HG02759 (cell line): ENCODE results near the gene TM7SF2.
"Not testable (repeated sequence)": the region's sequence is repeated elsewhere in the genome, so short reads cannot be mapped to it uniquely, and the experiment has no call there.

Experiments
- ATAC-seq: cut with Tn5 transposase; IDR thresholded peaks from one replicate; pipeline ENCODE4 v1.9.1; 2021; ENCODE audit warnings: mild to moderate bottlenecking, moderate library complexity; ENCODE audit not compliant: unreplicated experiment

TM7SF2 gene

DNA sequence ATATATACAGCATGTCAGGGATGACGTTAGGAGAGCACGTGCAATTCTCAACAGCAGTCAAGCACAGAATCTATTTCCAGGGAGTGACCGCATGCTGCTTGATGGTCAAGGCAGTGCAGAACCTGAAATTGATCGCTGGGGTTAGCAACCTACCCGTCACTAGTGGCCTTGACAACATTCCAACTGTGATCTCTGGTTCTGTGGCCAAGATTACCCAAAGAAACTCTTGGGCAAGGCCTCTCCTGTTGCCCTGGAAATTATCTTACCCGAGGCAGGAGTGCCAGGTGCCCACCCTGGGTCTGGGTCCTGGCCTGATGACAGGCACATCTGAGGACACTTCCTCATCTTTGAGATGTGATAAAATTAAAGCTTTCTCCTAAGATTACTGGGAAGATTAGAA, 2.2 kb downstream of the TM7SF2 start:
- ATAC-seq: no peak

DNA sequence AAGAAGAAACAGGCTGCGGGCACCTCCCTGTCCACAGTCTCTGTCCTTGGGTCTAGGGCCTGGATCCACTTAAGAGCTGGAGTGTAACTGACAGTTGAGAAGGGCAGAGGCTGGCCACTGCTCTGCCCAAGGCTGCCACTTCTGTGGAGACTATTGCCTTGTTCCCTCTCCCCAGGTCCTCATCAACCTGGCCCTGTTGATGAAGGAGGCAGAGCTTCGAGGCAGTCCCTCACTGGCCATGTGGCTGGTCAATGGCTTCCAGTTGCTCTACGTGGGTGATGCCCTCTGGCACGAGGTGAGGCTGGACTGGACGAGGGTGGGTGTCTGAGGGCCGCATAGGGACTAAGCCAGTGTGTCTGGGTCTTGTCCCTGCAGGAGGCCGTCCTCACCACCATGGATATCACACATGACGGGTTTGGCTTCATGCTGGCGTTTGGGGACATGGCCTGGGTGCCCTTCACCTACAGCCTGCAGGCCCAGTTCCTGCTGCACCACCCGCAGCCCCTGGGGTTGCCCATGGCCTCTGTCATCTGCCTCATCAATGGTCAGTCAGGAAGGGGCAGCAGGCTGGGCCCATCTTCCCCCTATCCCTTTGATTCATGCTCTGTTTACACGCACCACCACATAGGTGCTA, 3.0 kb downstream of the TM7SF2 start:
- ATAC-seq: no peak

DNA sequence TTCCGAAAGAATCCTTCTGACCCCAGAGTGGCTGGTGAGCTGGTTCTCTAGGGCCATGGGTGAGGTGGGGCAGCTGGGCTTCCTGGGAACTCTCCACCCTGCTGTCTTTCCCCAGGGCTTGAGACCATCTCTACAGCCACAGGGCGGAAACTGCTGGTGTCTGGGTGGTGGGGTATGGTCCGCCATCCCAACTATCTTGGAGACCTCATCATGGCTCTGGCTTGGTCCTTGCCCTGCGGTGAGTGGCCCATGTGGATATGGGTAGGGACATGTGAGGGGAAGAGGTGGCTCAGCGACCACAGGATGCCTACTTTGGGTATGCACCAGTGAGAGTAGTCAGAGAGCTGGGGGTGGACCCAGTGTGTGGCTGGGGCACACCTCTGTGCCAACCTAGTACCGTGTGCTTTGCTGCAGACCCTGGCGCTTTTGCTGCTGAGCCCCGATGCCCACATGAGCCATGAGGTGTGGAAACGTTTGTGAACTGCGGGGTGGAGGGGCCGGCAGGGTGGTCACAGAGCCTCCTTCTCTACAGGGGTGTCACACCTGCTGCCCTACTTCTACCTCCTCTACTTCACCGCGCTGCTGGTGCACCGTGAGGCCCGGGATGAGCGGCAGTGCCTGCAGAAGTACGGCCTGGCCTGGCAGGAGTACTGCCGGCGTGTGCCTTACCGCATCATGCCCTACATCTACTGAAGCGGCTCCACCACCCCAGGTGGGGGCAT, 3.9 kb downstream of the TM7SF2 start:
- no peak for ATAC-seq

DNA sequence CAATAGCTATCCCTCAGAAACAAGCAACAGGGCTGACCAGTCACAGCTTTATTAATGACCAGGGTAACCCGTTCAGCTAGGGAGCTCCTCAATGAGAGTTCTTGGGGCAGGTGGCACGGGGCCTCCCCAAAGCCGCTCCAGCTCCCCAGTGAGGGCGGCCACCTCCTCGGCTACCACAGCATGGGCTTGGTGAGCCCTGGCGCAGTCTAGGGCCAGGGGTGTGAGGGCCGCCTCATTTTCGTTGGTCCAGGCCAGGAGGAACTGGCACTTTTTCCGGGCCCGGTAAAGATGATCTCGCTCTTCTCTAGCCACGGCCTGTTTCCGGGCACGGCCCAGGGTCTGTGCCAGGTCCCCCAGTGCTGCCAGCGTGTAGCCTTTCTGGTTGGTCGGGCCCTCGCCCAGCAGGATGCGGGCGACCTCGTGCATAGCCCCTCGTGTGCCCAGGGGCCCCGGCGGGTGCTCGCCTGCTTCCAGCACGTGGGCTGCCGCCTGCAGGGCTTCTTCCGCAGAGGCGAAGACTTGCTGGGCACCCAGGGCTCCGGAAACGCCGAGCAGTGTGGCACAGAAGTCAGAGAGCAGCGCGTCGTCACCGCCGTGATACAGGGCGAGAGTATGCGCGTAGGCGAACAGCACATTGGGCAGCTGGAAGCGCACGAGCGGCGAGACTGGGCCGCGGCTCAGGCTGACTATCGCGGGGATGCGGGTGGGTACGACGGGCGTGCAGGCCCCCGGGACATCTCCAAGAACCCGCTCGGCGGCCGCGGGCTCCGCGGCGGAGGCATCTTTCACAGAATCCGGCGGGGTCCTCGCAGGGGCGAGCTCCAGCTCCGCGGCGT, 4.9 kb downstream of the TM7SF2 start:
- ATAC-seq: no peak

DNA sequence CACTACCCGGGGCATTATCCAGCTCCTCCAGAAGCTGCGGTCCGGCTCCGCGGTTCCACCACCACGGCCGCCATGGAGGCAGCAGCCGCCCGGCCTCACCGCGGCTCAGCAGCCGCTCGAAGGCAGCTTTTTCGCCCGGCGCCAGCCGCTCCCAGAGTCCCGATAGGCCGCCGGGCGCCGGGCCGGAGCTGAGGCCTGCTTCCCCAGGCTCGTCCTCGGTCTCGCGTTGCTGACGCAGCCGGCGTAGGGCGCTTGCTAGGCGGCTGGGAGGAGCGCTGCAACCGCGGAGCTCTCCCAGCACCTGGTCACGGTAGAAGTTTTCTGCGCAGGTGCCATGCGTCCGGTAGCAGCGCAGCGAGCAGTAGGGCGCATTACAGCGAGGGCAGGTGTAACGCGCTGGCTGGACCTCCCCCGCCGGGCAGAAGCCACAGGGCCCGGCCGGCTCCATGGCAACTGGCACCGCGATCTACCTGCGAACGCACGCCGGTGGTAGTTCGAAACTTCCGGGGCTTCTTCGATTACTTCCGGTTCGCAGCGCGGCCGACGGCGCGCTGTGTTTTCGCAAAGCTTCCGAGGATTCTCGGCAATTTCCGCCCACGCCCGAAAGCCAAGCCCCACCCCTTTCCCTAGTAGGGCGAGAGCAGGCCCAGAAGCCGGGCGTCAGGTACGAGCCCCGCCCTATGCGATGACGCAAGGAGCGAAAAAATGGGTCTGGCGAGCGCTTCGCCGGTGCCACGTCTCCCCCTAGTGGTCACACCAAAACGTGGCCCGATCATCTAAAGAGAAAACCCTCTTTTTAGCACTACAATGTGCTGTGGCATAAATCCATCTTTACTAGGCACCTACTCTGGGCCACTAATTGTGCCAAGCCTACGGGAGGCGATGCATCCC, 5.8 kb downstream of the TM7SF2 start, which contains the start of gene ZNHIT2:
Gene ZNHIT2, minus strand, starts transcription at position 496 of the 891 bp plus-strand sequence. Its CDS starts 48 bp downstream, at position 448.
- ATAC-seq: peak; percentile 71

DNA sequence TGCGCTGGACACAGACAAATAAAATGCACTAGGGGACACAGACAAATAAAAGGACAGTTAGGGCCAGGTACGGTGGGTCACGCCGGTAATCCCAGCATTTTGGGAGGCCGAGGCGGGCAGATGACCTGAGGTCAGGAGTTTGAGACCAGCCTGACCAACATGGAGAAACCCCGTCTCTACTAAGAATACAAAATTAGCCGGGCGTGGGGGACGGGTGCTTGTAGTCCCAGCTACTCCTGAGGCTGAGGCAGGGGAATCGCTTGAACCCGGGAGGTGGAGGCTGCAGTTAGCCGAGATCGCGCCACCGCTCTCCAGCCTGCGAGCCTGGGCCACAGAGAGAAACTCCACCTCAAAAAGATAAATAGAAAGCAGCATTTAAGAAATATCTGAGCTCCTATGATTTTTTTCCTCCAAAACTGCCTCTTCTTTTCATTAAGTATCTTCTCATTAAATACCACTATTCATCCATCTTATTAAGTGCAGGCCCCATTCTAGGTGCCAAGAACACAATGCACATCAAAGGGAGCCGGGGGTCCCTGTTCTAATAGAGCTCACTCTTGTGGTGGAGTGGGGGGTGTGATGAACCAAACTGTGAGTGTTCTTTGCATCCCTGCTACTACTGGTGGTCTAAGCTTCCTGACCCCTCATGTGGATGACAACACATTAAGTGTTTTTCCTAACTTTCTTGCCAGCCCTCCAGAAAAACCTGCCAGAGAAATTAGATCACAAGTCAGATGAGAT, 6.6 kb downstream of the TM7SF2 start:
- ATAC-seq: no peak

DNA sequence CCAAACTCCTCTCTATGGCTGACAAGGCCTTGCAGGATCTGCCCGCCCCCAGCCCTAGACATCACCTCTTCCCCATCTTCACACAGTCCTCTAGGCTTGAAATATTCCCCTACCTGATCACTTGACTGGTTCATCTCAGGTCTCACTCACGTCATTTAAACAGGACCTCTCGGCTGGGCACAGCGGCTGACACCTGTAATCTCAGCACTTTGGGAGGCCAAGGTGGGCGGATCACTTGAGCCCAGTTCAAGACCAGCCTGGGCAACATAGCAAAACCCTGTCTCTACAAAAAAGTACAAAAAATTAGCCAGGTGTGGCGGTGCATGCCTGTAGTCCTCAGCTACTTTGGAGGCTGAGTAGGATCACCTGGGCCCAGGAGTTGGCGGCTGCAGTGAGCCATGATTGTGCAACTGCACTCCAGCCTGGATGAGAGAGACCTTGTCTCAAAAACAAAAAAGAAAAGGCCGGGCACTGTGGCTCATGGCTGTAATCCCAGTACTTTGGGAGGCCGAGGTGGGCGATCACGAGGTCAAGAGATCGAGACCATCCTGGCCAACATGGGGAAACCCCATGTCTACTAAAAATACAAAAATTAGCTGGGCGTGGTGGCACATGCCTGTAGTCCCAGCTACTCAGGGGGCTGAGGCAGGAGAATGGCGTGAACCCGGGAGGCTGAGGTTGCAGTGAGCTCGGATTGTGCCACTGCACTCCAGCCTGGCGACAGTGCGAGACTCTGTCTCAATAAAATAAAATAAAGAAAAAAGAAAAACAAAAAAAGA, 7.4 kb downstream of the TM7SF2 start:
- ATAC-seq: not testable (repeated sequence)

DNA sequence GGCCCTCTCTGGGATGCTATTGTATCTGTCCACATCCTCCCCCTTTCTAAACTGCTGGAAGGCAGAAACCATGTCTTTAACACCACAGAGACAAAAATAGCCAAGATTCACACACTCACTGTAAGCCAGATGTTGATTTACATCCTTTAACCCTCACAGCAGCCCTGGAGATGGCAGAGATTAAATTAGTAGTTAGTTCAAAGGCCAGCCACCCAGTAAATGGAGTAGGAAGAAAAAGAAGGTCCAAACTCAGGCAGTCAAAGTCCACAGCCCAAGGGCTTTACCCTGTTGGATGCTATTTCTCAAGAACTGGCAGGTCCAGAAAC, 8.0 kb downstream of the TM7SF2 start:
- ATAC-seq: no peak

DNA sequence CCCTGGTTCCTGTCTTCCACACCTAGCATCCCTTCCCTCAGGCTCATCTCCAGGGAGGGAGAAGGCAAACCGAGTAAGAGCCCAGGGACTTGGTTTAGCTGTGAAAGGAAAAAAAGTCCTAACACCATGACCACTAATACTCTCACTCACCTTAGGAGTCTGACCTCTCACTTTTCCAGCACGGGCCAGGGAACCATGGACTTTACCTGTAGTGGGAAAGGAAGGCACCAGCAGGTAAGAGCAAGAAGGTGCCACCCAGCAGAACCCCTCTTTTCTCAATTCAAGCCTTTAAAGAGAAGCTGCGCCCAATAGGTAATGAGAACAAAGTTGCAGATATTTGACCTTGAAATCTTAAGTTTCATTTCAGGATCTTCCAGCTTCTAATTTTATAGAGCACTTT, 9.2 kb downstream of the TM7SF2 start:
- no peak for ATAC-seq

DNA sequence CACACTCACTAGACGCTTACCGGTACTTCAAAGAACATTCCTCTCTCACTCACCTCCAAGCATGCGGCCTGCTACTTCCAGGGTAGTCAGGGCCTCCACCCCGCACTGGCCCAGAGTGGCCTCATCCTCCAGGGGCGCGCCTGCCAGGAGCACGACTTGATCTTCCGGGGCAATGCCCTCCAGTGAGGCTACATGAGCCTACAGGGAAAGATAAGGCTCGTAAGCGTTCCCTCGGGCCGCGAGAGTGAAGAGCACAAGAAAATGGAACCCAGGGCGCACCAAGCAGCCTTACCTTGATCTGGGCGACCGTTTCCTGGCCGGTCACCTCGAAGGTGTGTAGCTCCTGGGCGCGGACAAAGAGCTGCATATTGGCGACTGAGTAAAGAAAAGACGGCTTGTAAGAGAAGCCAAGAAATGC, 9.8 kb downstream of the TM7SF2 start:
- no peak for ATAC-seq

DNA sequence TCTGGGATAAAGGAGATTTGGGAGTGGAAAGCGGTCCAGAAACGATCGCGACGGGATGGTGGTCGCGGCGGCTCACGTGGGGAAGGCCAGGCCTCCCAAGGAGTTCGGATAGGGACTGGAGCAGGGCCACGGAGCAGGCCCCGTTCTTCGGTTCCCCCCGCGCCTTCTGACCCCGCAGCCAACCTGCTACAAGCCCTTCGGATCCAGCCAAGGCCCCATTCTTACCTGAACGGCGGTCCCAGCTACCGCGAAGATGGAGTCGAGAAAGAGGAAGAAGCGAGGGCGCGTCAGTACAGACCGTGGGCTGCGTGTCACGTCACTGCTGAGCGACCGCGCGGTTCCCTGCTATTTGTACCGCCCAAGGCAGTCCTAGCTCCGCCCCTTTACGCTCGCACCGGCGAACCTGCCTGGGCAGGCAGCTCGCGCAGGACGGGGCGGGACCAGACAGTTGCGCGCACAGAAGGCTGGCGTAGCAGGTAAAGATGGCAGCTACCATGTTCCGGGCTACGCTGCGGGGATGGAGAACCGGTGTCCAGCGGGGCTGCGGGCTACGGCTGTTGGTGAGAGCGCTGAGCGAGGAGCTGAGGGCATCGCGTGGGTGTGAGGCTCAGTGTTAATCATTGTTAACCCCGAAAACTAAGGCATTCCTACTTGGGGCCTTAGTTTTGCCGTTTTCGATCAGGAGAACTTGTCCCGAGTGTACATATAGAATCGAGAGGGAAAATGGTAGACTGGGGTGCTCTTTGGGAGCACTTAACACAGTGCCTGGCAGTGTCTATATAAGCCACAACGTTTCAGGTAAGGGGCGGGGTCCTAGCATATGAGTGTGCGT, 10.4 kb downstream of the TM7SF2 start, which contains the start of the genes FAU and MRPL49:
Gene FAU, minus strand, starts transcription at position 270 of the 832 bp plus-strand sequence. CDS start 321 bp downstream, outside the sequence.
Gene MRPL49, plus strand, starts transcription at position 457 of the 832 bp plus-strand sequence. Its CDS starts 26 bp downstream, at position 483.
- peak; percentile 72 for ATAC-seq

DNA sequence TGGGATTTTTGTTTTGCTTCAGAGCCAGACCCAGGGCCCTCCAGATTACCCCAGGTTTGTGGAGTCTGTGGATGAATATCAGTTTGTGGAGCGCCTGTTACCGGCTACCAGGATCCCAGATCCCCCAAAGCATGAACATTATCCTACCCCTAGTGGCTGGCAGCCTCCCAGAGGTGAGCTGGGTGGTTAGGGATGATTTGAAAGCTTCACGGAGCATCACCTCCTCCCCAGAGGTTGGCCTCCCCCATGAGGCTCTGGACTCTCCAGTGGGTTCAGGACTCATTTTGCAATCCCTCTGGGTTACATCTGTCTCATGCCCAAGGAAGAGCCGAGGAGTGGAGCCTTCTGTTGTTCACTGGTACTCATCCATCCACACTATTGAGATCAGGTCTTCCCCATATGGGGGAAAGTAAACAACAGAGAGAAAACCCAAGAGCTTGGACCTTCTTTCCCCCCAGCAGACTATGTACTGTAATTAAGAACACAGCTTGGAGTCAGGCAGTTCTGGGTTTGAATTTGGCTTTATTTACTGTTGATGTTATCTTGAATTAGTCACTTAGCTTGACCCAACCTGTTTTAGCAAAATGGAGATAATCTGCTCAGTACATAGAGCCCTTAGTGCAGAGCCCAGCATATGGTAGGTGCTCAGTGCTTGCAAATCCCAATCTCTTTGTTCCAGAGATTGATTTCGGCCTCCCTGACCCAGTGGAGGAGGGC, 13.0 kb downstream of the TM7SF2 start:
- no peak for ATAC-seq

DNA sequence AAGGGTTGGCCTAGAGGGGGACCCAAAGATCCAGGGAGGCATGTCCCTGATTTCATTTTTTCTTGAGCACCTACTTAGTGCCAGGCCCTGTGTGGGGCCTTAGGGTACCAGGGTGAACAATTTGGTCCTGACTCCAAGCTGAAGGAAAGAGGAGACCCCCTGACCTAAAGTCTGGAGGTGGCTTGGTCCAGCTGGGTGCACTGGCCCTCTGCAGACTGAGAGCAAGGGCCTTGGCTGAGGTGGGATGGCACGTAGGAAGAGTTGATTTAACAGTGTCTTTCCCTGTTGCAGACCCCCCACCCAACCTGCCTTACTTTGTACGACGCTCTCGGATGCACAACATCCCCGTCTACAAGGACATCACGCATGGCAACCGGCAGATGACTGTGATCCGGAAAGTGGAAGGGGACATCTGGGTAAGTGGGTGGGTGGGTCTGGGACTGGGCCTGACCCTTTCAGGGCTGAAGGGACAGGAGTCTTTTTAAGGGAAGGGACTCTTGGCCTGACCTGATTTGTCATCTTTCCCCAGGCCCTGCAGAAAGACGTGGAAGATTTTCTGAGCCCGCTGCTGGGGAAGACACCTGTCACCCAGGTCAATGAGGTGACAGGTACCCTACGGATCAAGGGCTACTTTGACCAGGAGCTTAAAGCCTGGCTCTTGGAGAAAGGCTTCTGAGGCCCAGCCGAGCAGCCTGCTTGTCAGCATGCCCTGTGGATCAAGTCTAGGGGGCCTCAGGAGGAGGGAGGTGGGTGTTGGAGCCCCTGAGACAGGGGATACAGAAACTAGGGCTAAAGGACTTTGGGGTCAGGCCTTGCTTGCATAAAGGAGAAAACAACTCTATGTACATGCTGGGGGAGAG, 13.8 kb downstream of the TM7SF2 start:
- ATAC-seq: no peak

DNA sequence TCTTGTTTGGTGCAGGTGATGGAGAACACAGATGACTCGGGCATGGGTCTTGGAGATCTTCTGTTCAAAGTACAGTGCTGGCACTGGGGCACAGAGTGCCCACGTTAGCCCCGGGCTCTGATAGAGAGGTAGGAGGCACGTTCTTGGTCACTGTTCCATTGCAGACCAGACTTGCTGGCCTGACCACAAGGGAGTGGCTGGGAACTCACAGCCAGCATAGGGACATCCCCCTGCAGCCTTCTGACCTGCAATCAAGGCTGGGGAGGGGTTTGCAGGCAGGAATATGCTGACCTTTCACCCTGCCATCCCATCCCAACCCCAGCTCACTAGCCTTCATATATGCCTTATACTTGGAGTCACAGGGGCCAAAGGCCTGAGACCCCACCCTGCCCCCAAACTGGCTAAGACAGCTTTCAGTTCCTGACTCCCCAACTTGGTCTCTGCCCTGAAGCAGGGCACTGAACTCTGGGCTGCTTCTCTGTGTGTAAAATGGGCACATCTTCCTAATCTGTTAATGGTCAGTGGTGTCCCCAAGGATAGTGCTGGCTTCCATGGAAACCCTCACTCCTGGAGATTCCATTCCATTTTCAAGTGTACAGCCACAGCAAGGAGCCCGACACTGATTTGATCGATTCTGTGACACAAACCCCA, 15.1 kb downstream of the TM7SF2 start:
- no peak for ATAC-seq

DNA sequence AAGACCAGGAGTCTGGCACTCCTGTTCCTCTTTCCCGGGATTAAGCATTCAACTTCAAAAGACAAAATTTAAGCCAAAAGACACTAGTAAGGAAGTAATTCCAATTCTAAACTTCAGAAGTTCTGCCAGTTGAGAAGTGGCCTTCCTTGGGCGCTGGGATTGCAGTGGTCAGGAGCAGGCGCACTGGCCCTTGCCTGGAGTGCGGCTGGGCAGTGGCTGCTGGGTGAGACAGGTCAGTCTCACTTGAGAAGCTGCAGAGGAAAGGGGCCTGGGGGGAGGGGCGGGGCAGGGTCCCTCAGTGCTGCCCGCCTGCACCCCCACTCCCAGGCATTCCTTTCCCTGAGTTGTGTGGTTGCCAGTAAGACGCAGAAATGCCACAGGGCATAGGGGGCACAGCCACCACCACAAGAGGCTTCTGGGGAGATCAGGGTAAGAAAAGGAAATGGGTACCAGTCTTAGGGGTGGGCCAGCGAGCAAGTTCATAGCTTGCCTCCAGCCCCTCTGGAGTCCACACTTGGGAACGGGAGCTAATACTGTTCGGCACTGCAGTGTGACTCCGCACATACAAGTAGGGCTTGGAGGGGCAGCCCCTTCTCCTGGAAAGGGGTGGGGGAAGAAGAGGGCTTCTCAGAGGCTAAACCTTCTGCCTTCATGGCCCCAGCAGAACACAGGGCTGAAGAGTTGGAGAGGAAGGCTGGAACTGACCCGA, 16.0 kb downstream of the TM7SF2 start:
- ATAC-seq: no peak
